CD14-positive monocyte (primary cell): ENCODE results near the gene ITK. TPM values are rescaled to one million over a fixed set of nuclear protein-coding genes. Genes with fewer than 3 reads are reported as not detected.

Experiments
- DNase-seq, 3 donors: peaks; one replicate each; pipeline ENCODE4 v3.0.0-alpha.2; 2011 to 2022
- H2AFZ ChIP-seq: 2 replicates; pipeline ENCODE4 v1.6.0; 2012; ENCODE audit warnings: mild to moderate bottlenecking, low read depth, low read length, inconsistent platforms; ENCODE audit not compliant: insufficient read depth, poor library complexity, severe bottlenecking
- H3K27ac ChIP-seq, 2 donors: 1 replicate in 1 of 2; 2 replicates in 1 of 2; pipeline ENCODE4 v1.5.1; 2012 to 2013; ENCODE audit warnings: low read length in 2 of 2, control low read depth in 1 of 2, inconsistent platforms in 1 of 2, low read depth in 1 of 2, mild to moderate bottlenecking in 1 of 2
- H3K27me3 ChIP-seq, 2 donors: one replicate each; pipeline versions ENCODE4 v1.6.0 to v1.6.1; 2011 to 2013; ENCODE audit warnings: low read length in 2 of 2; ENCODE audit not compliant: control insufficient read depth in 2 of 2, insufficient read depth in 2 of 2
- H3K36me3 ChIP-seq, 2 donors: replicated peaks in 1 of 2; 1 replicate in 1 of 2; 2 replicates in 1 of 2; pipeline versions ENCODE4 v1.5.1 to v1.6.1; 2012 to 2013; ENCODE audit warnings: low read length in 2 of 2, control low read depth in 1 of 2, inconsistent platforms in 1 of 2, mild to moderate bottlenecking in 1 of 2; ENCODE audit not compliant: insufficient read depth in 2 of 2, control insufficient read depth in 1 of 2
- H3K4me1 ChIP-seq, 2 donors: 1 replicate in 1 of 2; 2 replicates in 1 of 2; pipeline versions ENCODE4 v1.5.1 to v1.6.1; 2012 to 2013; ENCODE audit warnings: low read length in 2 of 2, control low read depth in 1 of 2, inconsistent platforms in 1 of 2, mild to moderate bottlenecking in 1 of 2, moderate library complexity in 1 of 2; ENCODE audit not compliant: insufficient read depth in 2 of 2, control insufficient read depth in 1 of 2
- H3K4me2 ChIP-seq: replicated peaks from 2 replicates; pipeline ENCODE3; 2012; ENCODE audit warnings: low read length, moderate library complexity, mild to moderate bottlenecking; ENCODE audit not compliant: poor library complexity, severe bottlenecking; ENCODE audit errors: extremely low read depth
- H3K4me3 ChIP-seq, 3 experiments: fragments of 200-600 bp in 1 of 3; sonication (generic) in 1 of 3; replicated peaks in 1 of 3; 1 replicate in 2 of 3; 2 replicates in 1 of 3; pipeline ENCODE4 v1.5.1; 2011 to 2013; ENCODE audit warnings: low read length in 3 of 3, mild to moderate bottlenecking in 3 of 3, control low read depth in 2 of 3, low read depth in 2 of 3, inconsistent platforms in 1 of 3, moderate library complexity in 1 of 3
- H3K79me2 ChIP-seq: 2 replicates; pipeline ENCODE4 v1.6.0; 2012; ENCODE audit warnings: mild to moderate bottlenecking, control low read depth, inconsistent platforms, low read length, moderate library complexity; ENCODE audit not compliant: insufficient read depth
- H3K9ac ChIP-seq: 2 replicates; pipeline ENCODE4 v1.6.0; 2017; ENCODE audit warnings: low read length, mild to moderate bottlenecking; ENCODE audit not compliant: insufficient read depth, poor library complexity, severe bottlenecking
- H3K9me3 ChIP-seq, 2 donors: replicated peaks in 1 of 2; 1 replicate in 1 of 2; 2 replicates in 1 of 2; pipeline versions ENCODE4 v1.5.1 to v1.6.1; 2012 to 2013; ENCODE audit warnings: low read length in 2 of 2, control low read depth in 1 of 2; ENCODE audit not compliant: control insufficient read depth in 1 of 2, insufficient read depth in 1 of 2
- H4K20me1 ChIP-seq: 2 replicates; pipeline ENCODE4 v1.6.0; 2012; ENCODE audit warnings: mild to moderate bottlenecking, low read length, control low read depth, moderate library complexity; ENCODE audit not compliant: insufficient read depth
- H3K27ac Mint-ChIP-seq, 7 donors: one replicate each; pipeline ENCODE4 v1.8.0; 2020; ENCODE audit warnings: mild to moderate bottlenecking in 7 of 7, mixed read lengths in 7 of 7, moderate library complexity in 6 of 7, inconsistent platforms in 2 of 7
- H3K27me3 Mint-ChIP-seq, 3 donors: one replicate each; pipeline ENCODE4 v1.8.0; 2021 to 2022; ENCODE audit warnings: low read depth in 3 of 3, mild to moderate bottlenecking in 3 of 3, mixed read lengths in 3 of 3, moderate library complexity in 3 of 3, inconsistent platforms in 1 of 3
- H3K36me3 Mint-ChIP-seq, 2 donors: one replicate each; pipeline ENCODE4 v1.8.0; 2020; ENCODE audit warnings: mixed read lengths in 2 of 2, inconsistent platforms in 1 of 2, mild to moderate bottlenecking in 1 of 2
- H3K4me1 Mint-ChIP-seq: one replicate; pipeline ENCODE4 v1.8.0; 2020; ENCODE audit warnings: mild to moderate bottlenecking, mixed read lengths
- H3K4me3 Mint-ChIP-seq, 2 donors: one replicate each; pipeline ENCODE4 v1.8.0; 2020; ENCODE audit warnings: mild to moderate bottlenecking in 2 of 2, mixed read lengths in 2 of 2, moderate library complexity in 1 of 2
- H3K9me3 Mint-ChIP-seq, 7 donors: one replicate each; pipeline ENCODE4 v1.8.0; 2020 to 2022; ENCODE audit warnings: mixed read lengths in 7 of 7, mild to moderate bottlenecking in 6 of 7, moderate library complexity in 6 of 7, inconsistent platforms in 2 of 7
- WGBS: methylation state at CpG from one replicate; pipeline ENCODE4 v1.1.5; 2013; ENCODE audit warnings: missing lambda C conversion rate; ENCODE audit not compliant: insufficient coverage; 5-methylcytosine and 5-hydroxymethylcytosine counted together
- intact Hi-C, 2 donors: fragments of 100-400 bp; cut with micrococcal nuclease; formaldehyde crosslinking; loops; one replicate each; pipeline versions ENCODE4 v1.15.0 to v1.15.1; 2023
- polyA plus RNA-seq, 3 donors: library from polyadenylated mRNA; depleted of rRNA in 1 of 3; unstranded in 2 of 3; stranded (reverse) in 1 of 3; fragments of 300-500 nt in 2 of 3; fragments of >200 nt in 1 of 3; fragmentation: Illumina TruSeq in 2 of 3; gene quantifications; 1 replicate in 2 of 3; 2 replicates in 1 of 3; pipeline ENCODE4 v1.2.3, GENCODE V29; 2012 to 2021
- TF ChIP-seq, protein P1 (sequence below): fragments of 200-600 bp; IDR thresholded peaks from one replicate; pipeline ENCODE4 v1.8.0; 2022; ENCODE audit warnings: antibody characterized with exemption, mild to moderate bottlenecking

The ITK gene
- polyA plus RNA-seq, 3 donors, result 0.03 to 0.60 (median 0.39) TPM

DNA sequence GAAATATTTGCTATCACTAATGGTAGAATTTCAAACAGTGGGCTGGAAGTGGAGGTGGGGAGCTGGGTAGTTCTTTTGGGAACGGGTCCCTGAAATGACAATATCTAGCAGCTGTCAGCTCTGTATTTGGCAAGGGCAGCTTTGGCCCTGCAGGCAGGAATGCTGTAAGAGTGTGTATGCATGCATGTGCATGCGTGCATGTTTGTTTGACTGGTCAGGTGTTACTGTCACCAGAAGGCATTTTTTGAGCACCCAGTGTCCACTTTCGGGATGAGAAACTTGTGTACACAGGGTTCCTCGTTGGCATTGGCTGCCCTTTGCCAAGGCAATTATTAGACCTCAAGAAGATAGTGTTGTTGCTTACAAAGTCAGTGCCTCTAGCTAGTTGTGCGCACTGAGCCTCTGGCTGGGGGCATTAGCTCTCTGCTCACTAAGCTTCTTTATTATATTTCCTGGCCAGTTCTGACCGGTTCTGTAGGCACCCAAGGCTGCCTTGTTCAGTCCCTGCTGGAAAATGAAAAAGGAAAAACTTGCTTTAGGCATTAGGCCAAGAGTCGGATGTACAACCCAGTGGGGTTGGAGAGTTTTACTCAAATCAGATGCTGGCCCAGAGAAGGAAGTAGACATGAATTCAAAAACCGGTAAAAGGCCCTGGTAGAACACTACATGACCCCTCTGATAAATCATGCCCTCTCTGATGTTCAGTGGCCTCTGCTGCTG is 87.3 kb downstream of the ITK start:
- TF ChIP-seq, protein P1, sequence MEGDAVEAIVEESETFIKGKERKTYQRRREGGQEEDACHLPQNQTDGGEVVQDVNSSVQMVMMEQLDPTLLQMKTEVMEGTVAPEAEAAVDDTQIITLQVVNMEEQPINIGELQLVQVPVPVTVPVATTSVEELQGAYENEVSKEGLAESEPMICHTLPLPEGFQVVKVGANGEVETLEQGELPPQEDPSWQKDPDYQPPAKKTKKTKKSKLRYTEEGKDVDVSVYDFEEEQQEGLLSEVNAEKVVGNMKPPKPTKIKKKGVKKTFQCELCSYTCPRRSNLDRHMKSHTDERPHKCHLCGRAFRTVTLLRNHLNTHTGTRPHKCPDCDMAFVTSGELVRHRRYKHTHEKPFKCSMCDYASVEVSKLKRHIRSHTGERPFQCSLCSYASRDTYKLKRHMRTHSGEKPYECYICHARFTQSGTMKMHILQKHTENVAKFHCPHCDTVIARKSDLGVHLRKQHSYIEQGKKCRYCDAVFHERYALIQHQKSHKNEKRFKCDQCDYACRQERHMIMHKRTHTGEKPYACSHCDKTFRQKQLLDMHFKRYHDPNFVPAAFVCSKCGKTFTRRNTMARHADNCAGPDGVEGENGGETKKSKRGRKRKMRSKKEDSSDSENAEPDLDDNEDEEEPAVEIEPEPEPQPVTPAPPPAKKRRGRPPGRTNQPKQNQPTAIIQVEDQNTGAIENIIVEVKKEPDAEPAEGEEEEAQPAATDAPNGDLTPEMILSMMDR, result no peak
- H2AFZ ChIP-seq, result no peak overlapping the region
- peak overlapping the region; percentile 31 to 67 for H3K4me3 Mint-ChIP-seq
- no peak overlapping the region for H3K9ac ChIP-seq
- H3K27ac Mint-ChIP-seq, result peak overlapping the region in 2 of 7 donors; percentile 8 to 63
- no peak overlapping the region for H3K27ac ChIP-seq
- intact Hi-C loops, result no loop called here
- peaks cover 38% of the 10 kb centered on the region for H3K79me2 ChIP-seq
- 90% methylated on average over 7 of the region's 8 CpGs for WGBS
- peaks cover 12 to 19% of the 10 kb centered on the region in 2 donors for H3K36me3 Mint-ChIP-seq
- no peaks in the 10 kb centered on the region for H4K20me1 ChIP-seq
- peak overlapping the region in 1 of 3 experiments; percentile 78 for H3K4me3 ChIP-seq
- H3K4me1 Mint-ChIP-seq, result peaks cover 76% of the 10 kb centered on the region
- no peaks in the 10 kb centered on the region for H3K36me3 ChIP-seq
- H3K27me3 ChIP-seq, result no peaks in the 10 kb centered on the region
- DNase-seq, result no peak
- peaks cover 73 to 86% of the 10 kb centered on the region in 2 donors for H3K4me1 ChIP-seq
- no peaks in the 10 kb centered on the region for H3K9me3 ChIP-seq
- peaks cover 4 to 15% (median 7%) of the 10 kb centered on the region in 3 donors for H3K27me3 Mint-ChIP-seq
- peaks cover 0 to 2% (median 0%) of the 10 kb centered on the region in 7 donors for H3K9me3 Mint-ChIP-seq
- H3K4me2 ChIP-seq, result peak overlapping the region; percentile 87

DNA sequence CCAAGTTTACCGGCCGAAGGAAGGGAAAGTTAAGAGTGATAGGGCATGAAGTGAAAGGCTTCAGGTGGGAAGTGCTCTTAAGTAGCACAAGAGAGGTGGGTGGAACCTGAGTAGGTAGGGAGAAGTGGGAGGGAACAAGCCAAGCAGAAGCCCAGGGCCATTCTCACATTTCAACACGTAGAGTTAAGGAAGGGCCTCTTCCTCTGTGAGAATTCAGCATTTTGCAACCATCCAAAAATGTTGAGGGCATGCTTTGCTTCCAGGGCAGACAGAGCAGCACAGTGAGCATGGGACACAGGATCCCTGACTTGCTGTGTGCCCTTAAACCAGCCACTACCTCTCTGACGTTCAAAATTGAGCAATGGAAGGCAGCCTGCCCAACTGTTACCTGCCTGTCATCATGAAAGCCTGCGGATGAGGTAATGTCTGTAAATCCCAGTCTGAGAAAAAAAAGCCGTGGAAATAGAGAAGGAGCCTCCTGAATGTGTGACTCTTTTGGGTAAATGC is 88.6 kb downstream of the ITK start:
- peak in 2 of 3 donors; percentile 40 to 52 for DNase-seq
- H3K36me3 ChIP-seq, result no peaks in the 10 kb centered on the region
- H3K4me3 ChIP-seq, result peak overlapping the region in 1 of 3 experiments; percentile 18
- no peak overlapping the region for H3K9ac ChIP-seq
- no peaks in the 10 kb centered on the region for H4K20me1 ChIP-seq
- peaks cover 3 to 15% (median 7%) of the 10 kb centered on the region in 3 donors for H3K27me3 Mint-ChIP-seq
- intact Hi-C loops, result no loop called here
- peaks cover 76 to 88% of the 10 kb centered on the region in 2 donors for H3K4me1 ChIP-seq
- peak overlapping the region; percentile 81 to 91 (median 87) for H3K27ac Mint-ChIP-seq
- peaks cover 12 to 19% of the 10 kb centered on the region in 2 donors for H3K36me3 Mint-ChIP-seq
- no peaks in the 10 kb centered on the region for H3K27me3 ChIP-seq
- peak overlapping the region; percentile 24 to 65 for H3K4me3 Mint-ChIP-seq
- TF ChIP-seq, protein P1, result no peak
- peaks cover 0 to 3% (median 0%) of the 10 kb centered on the region in 7 donors for H3K9me3 Mint-ChIP-seq
- H3K4me1 Mint-ChIP-seq, result peaks cover 75% of the 10 kb centered on the region
- no peak overlapping the region for H2AFZ ChIP-seq
- H3K4me2 ChIP-seq, result peak overlapping the region; percentile 52
- H3K27ac ChIP-seq, result peak overlapping the region; percentile 61 to 90
- no peaks in the 10 kb centered on the region for H3K9me3 ChIP-seq
- no CpG with 5 or more reads among the region's 6 CpGs for WGBS
- H3K79me2 ChIP-seq, result peaks cover 44% of the 10 kb centered on the region
